Liver (tissue), 9 donors: ENCODE measurements around the gene TKTL2. TPM values are rescaled to one million over a fixed set of nuclear protein-coding genes. Genes with fewer than 3 reads are reported as not detected.
"Not testable (repeated sequence)": the region's sequence is repeated elsewhere in the genome, so short reads cannot be mapped to it uniquely, and the experiment has no call there.

ENCODE experiments used
- DNase-seq: peaks from one replicate; pipeline ENCODE4 v3.0.0-alpha.2; 2017; ENCODE audit warnings: low spot score
- H3K27ac ChIP-seq, 2 donors: one replicate each; pipeline ENCODE4 v1.7.0; 2013; ENCODE audit warnings: inconsistent platforms in 2 of 2, low read length in 2 of 2, control low read depth in 1 of 2, low read depth in 1 of 2, mild to moderate bottlenecking in 1 of 2
- H3K27me3 ChIP-seq, 4 donors: one replicate each; pipeline versions ENCODE4 v1.6.1 to v1.7.0; 2013; ENCODE audit warnings: low read length in 3 of 4, inconsistent platforms in 1 of 4, mild to moderate bottlenecking in 1 of 4, moderate library complexity in 1 of 4; ENCODE audit not compliant: control insufficient read depth in 4 of 4, insufficient read depth in 4 of 4
- H3K36me3 ChIP-seq, 4 donors: one replicate each; pipeline versions ENCODE4 v1.6.1 to v1.7.0; 2013; ENCODE audit warnings: low read length in 3 of 4, mild to moderate bottlenecking in 3 of 4, low read depth in 1 of 4, moderate library complexity in 1 of 4; ENCODE audit not compliant: control insufficient read depth in 4 of 4, insufficient read depth in 3 of 4
- H3K4me1 ChIP-seq, 4 donors: one replicate each; pipeline versions ENCODE4 v1.6.1 to v1.7.0; 2013; ENCODE audit warnings: low read length in 3 of 4, mild to moderate bottlenecking in 3 of 4, moderate library complexity in 1 of 4; ENCODE audit not compliant: control insufficient read depth in 4 of 4, insufficient read depth in 4 of 4
- H3K4me3 ChIP-seq, 3 donors: one replicate each; pipeline versions ENCODE4 v1.6.1 to v1.7.0; 2013; ENCODE audit warnings: low read length in 3 of 3, control low read depth in 1 of 3, low read depth in 1 of 3, mild to moderate bottlenecking in 1 of 3
- H3K9ac ChIP-seq, 2 donors: one replicate each; pipeline ENCODE4 v1.7.0; 2013; ENCODE audit warnings: low read length in 2 of 2, mild to moderate bottlenecking in 2 of 2, moderate library complexity in 2 of 2, control low read depth in 1 of 2, low read depth in 1 of 2
- H3K9me3 ChIP-seq, 4 donors: one replicate each; pipeline versions ENCODE4 v1.6.1 to v1.7.0; 2013; ENCODE audit warnings: low read length in 3 of 4; ENCODE audit not compliant: control insufficient read depth in 4 of 4
- ATF3 ChIP-seq: IDR thresholded peaks from 2 replicates; pipeline ENCODE4 v1.6.1; 2016; ENCODE audit warnings: antibody characterized with exemption
- CTCF ChIP-seq: fragments of 150-350 bp; IDR thresholded peaks from 2 replicates; pipeline ENCODE4 v1.5.1; 2017; ENCODE audit warnings: improper control_type of control experiment, low read depth, low read length; ENCODE audit not compliant: missing input control
- FOXA1 ChIP-seq: IDR thresholded peaks from 2 replicates; pipeline ENCODE4 v1.6.1; 2016; ENCODE audit warnings: antibody characterized with exemption
- FOXA2 ChIP-seq: IDR thresholded peaks from 2 replicates; pipeline ENCODE4 v1.6.1; 2016; ENCODE audit warnings: antibody characterized with exemption
- GABPA ChIP-seq, 2 donors: IDR thresholded peaks in 1 of 2; conservative IDR thresholded peaks in 1 of 2; 2 replicates each; pipeline ENCODE4 v1.6.1; 2016; ENCODE audit warnings: antibody characterized with exemption in 2 of 2, mild to moderate bottlenecking in 1 of 2, moderate library complexity in 1 of 2
- HNF4A ChIP-seq, 2 donors: conservative IDR thresholded peaks; 2 replicates each; pipeline ENCODE4 v1.6.1; 2016; ENCODE audit warnings: antibody characterized with exemption in 2 of 2, mild to moderate bottlenecking in 2 of 2
- HNF4G ChIP-seq: IDR thresholded peaks from 2 replicates; pipeline ENCODE4 v1.6.1; 2016; ENCODE audit warnings: antibody characterized with exemption
- JUND ChIP-seq, 2 donors: IDR thresholded peaks; 2 replicates each; pipeline ENCODE4 v1.6.1; 2016; ENCODE audit warnings: antibody characterized with exemption in 2 of 2
- NR2F2 ChIP-seq: IDR thresholded peaks from 2 replicates; pipeline ENCODE4 v1.6.1; 2016; ENCODE audit warnings: antibody characterized with exemption
- RAD21 ChIP-seq, 2 donors: IDR thresholded peaks; 2 replicates each; pipeline ENCODE4 v1.6.1; 2016; ENCODE audit warnings: antibody characterized with exemption in 2 of 2, mild to moderate bottlenecking in 2 of 2
- RXRA ChIP-seq, 2 donors: IDR thresholded peaks; 2 replicates each; pipeline ENCODE4 v1.6.1; 2017 to 2018; ENCODE audit warnings: antibody characterized with exemption in 2 of 2, mild to moderate bottlenecking in 1 of 2
- TAF1 ChIP-seq: conservative IDR thresholded peaks from 2 replicates; pipeline ENCODE4 v1.6.1; 2016; ENCODE audit warnings: antibody characterized with exemption, mild to moderate bottlenecking
- WGBS: extraction: QIAGEN DNeasy Blood & Tissue Kit; methylation state at CpG from one replicate; pipeline ENCODE4 v1.1.7; 2013; 5-methylcytosine and 5-hydroxymethylcytosine counted together
- polyA plus RNA-seq, 2 donors: library from polyadenylated mRNA; stranded (reverse) in 1 of 2; unstranded in 1 of 2; fragments of 200-250 nt in 1 of 2; fragments of >200 nt in 1 of 2; fragmentation: Nextera tagmentation in 1 of 2; extraction: Ambion mirVana in 1 of 2; gene quantifications; one replicate each; pipeline versions ENCODE4 v1.2.1 to v1.2.3, GENCODE V29; 2013 to 2015
- total RNA-seq, 2 donors: library from RNA; depleted of rRNA; stranded (reverse); fragments of >200 nt; gene quantifications; one replicate each; pipeline ENCODE4 v1.2.3, GENCODE V29; 2014
- TF ChIP-seq, protein P1 (sequence below): IDR thresholded peaks from 2 replicates; pipeline ENCODE4 v1.6.1; 2016; ENCODE audit warnings: antibody characterized with exemption, mild to moderate bottlenecking
- TF ChIP-seq, protein P2 (sequence below): IDR thresholded peaks from 2 replicates; pipeline ENCODE4 v1.6.1; 2016; ENCODE audit warnings: antibody characterized with exemption
- donor health status: healthy.
- donor health status: healthy.
- donor health status: healthy.
- donor health status: healthy.
- donor health status: healthy.

The TKTL2 gene
- total and polyA plus RNA-seq, 4 donors: not detected

DNA sequence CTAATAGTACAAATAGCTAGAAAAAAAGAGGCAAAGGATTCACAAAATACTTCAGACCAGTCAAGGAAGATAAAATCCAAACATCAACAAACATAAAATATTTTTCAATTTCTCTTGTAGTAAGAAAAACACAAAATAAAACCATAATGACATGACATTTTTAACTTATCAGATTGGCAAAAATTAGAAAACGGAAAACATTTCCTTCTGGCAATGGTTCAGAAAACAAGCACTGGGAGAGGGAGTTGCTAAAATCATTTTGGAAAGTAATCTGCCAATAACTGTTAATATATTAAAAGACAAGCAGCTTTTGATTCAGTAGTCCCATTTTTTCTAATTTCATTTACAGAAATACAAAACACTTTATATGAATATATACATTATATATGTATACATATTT, 26.1 kb downstream of the TKTL2 start:
- no peak overlapping the region for H3K4me3 ChIP-seq
- H3K9me3 ChIP-seq: no peaks in the 10 kb centered on the region
- no peaks in the 10 kb centered on the region for H3K4me1 ChIP-seq
- H3K36me3 ChIP-seq: no peaks in the 10 kb centered on the region
- H3K27ac ChIP-seq: no peak overlapping the region
- WGBS: 48% methylated on average over 1 of the region's 1 CpG
- no peak for DNase-seq
- TF ChIP-seq RAD21 (IDR thresholded peaks at IDR 0.05) (no peak), TAF1 (no peak), FOXA1 (no peak), NR2F2 (no peak), CTCF (no peak), RXRA (IDR thresholded peaks at IDR 0.05) (no peak), JUND (IDR thresholded peaks at IDR 0.05) (no peak), HNF4G (no peak), GABPA (IDR thresholded peaks at IDR 0.05 in 1 of 2, conservative IDR thresholded peaks at IDR 0.05 in 1 of 2) (no peak), ATF3 (no peak), FOXA2 (no peak)
- TF ChIP-seq, protein P1, sequence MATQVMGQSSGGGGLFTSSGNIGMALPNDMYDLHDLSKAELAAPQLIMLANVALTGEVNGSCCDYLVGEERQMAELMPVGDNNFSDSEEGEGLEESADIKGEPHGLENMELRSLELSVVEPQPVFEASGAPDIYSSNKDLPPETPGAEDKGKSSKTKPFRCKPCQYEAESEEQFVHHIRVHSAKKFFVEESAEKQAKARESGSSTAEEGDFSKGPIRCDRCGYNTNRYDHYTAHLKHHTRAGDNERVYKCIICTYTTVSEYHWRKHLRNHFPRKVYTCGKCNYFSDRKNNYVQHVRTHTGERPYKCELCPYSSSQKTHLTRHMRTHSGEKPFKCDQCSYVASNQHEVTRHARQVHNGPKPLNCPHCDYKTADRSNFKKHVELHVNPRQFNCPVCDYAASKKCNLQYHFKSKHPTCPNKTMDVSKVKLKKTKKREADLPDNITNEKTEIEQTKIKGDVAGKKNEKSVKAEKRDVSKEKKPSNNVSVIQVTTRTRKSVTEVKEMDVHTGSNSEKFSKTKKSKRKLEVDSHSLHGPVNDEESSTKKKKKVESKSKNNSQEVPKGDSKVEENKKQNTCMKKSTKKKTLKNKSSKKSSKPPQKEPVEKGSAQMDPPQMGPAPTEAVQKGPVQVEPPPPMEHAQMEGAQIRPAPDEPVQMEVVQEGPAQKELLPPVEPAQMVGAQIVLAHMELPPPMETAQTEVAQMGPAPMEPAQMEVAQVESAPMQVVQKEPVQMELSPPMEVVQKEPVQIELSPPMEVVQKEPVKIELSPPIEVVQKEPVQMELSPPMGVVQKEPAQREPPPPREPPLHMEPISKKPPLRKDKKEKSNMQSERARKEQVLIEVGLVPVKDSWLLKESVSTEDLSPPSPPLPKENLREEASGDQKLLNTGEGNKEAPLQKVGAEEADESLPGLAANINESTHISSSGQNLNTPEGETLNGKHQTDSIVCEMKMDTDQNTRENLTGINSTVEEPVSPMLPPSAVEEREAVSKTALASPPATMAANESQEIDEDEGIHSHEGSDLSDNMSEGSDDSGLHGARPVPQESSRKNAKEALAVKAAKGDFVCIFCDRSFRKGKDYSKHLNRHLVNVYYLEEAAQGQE: no peak
- TF ChIP-seq, protein P2, sequence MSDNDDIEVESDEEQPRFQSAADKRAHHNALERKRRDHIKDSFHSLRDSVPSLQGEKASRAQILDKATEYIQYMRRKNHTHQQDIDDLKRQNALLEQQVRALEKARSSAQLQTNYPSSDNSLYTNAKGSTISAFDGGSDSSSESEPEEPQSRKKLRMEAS: no peak
- H3K27me3 ChIP-seq: no peaks in the 10 kb centered on the region
- H3K9ac ChIP-seq: no peak overlapping the region

DNA sequence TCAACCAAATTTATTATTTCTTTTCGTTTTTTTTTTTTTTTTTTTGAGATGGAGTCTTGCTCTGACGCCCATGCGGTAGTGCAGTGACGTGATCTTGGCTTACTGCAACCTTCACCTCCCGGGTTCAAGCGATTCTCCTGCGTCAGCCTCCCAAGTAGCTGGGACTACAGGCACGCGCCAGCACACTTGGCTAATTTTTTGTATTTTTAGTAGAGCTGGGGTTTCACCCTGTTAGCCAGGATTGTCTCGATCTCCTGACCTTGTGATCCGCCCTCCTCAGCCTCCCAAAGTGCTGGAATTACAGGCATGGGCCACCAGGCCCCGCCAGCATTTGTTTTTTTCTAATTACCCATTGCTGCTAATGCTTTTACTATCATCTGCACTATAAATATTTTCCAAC, 26.5 kb downstream of the TKTL2 start:
- not testable (repeated sequence) for H3K4me1 ChIP-seq, H3K9ac ChIP-seq, H3K9me3 ChIP-seq, H3K27ac ChIP-seq, DNase-seq, H3K4me3 ChIP-seq, H3K36me3 ChIP-seq, H3K27me3 ChIP-seq
- TF ChIP-seq NR2F2: peak; percentile 72
- 73% methylated on average over 12 of the region's 12 CpGs for WGBS

GRCh38 chr4:163440040-163440439, 33.5 kb downstream of the TKTL2 start:
- DNase-seq: no peak
- Histone ChIP-seq H3K4me3 (no peak overlapping the region), H3K9ac (no peak overlapping the region), H3K27me3 (peaks cover 0 to 4% (median 0%) of the 10 kb centered on the region in 4 donors), H3K36me3 (no peaks in the 10 kb centered on the region), H3K27ac (no peak overlapping the region), H3K4me1 (no peaks in the 10 kb centered on the region), H3K9me3 (no peaks in the 10 kb centered on the region)
- WGBS: 81% methylated on average over 2 of the region's 2 CpGs
- TF ChIP-seq HNF4A (conservative IDR thresholded peaks at IDR 0.05): no peak
- TF ChIP-seq ATF3: no peak
- TF ChIP-seq FOXA2: no peak

Other genes with a start within 250 kb of the TKTL2 start
- 10 to 100 TPM in 1 of 2 donors, 1 to 10 TPM in 1; 2.4 to 12.8 TPM for gene NPY1R, start 141.2 kb downstream of the TKTL2 start, total RNA-seq
- 1 to 10 TPM; 6.2 TPM for gene NPY1R, start 141.2 kb downstream of the TKTL2 start, polyA plus RNA-seq
- under 1 TPM; 0.28 to 0.50 TPM for gene NPY5R, start 129.9 kb downstream of the TKTL2 start, total RNA-seq
- under 1 TPM; 0.24 to 0.51 TPM for gene NPY5R, start 129.9 kb downstream of the TKTL2 start, polyA plus RNA-seq
- 10 to 100 TPM in 1 of 2 donors, 1 to 10 TPM in 1; 7.5 to 11.1 TPM for gene TMA16, start 20.9 kb upstream of the TKTL2 start, total RNA-seq
- 10 to 100 TPM in 1 of 2 donors, 1 to 10 TPM in 1; 8.4 to 10.7 TPM for gene TMA16, start 20.9 kb upstream of the TKTL2 start, polyA plus RNA-seq